Islet precursor cell (in vitro differentiated cells): ENCODE data around the gene ROCK2.
"Not testable (repeated sequence)": the region's sequence is repeated elsewhere in the genome, so short reads cannot be mapped to it uniquely, and the experiment has no call there.

Experiments
- DNase-seq: peaks from one replicate; pipeline ENCODE4 v3.0.0-alpha.2; 2018

The ROCK2 gene

GRCh38 chr2:11263177-11263576, 81.3 kb downstream of the ROCK2 start:
- DNase-seq = no peak

- not testable (repeated sequence) for DNase-seq
Measured at GRCh38 chr2:11262438-11262837, 82.0 kb downstream of the ROCK2 start.

- DNase-seq = not testable (repeated sequence)
Measured at GRCh38 chr2:11261564-11261963, 82.9 kb downstream of the ROCK2 start.

- DNase-seq = no peak
Measured at GRCh38 chr2:11260979-11261378, 83.5 kb downstream of the ROCK2 start.

- no peak for DNase-seq
Measured at GRCh38 chr2:11257964-11258363, 86.5 kb downstream of the ROCK2 start.

GRCh38 chr2:11257078-11257477, 87.4 kb downstream of the ROCK2 start:
- no peak for DNase-seq

- no peak for DNase-seq
Measured at GRCh38 chr2:11256166-11256565, 88.3 kb downstream of the ROCK2 start.

- DNase-seq = no peak
Measured at GRCh38 chr2:11254100-11254536, 90.3 kb downstream of the ROCK2 start.

GRCh38 chr2:11252458-11252857, 92.0 kb downstream of the ROCK2 start:
- not testable (repeated sequence) for DNase-seq

GRCh38 chr2:11250400-11251196, 93.8 kb downstream of the ROCK2 start:
- no peak for DNase-seq

- DNase-seq = no peak
Measured at GRCh38 chr2:11245322-11245721, 99.1 kb downstream of the ROCK2 start.

GRCh38 chr2:11244091-11244826, 100.2 kb downstream of the ROCK2 start:
- no peak for DNase-seq

GRCh38 chr2:11243512-11243911, 100.9 kb downstream of the ROCK2 start:
- no peak for DNase-seq

- DNase-seq = no peak
Measured at GRCh38 chr2:11242542-11243174, 101.8 kb downstream of the ROCK2 start.

GRCh38 chr2:11241412-11242203, 102.8 kb downstream of the ROCK2 start:
- DNase-seq = no peak

- DNase-seq = peak; percentile 64
Measured at GRCh38 chr2:11239666-11240462, 104.6 kb downstream of the ROCK2 start.

GRCh38 chr2:11239147-11239546, 105.3 kb downstream of the ROCK2 start:
- DNase-seq = no peak

- no peak for DNase-seq
Measured at GRCh38 chr2:11237122-11237521, 107.3 kb downstream of the ROCK2 start.

GRCh38 chr2:11236335-11236734, 108.1 kb downstream of the ROCK2 start:
- no peak for DNase-seq

GRCh38 chr2:11235583-11235982, 108.9 kb downstream of the ROCK2 start:
- no peak for DNase-seq

- no peak for DNase-seq
Measured at GRCh38 chr2:11234309-11234708, 110.1 kb downstream of the ROCK2 start.

- not testable (repeated sequence) for DNase-seq
Measured at GRCh38 chr2:11231193-11231592, 113.2 kb downstream of the ROCK2 start.
